Activated CD8-positive, alpha-beta memory T cell treated with anti-CD3 and anti-CD28 coated beads for 36 hours (primary cell): ENCODE measurements around the gene ASIC3. TPM values are rescaled to one million over a fixed set of nuclear protein-coding genes. Genes with fewer than 3 reads are reported as not detected.
"Not testable (repeated sequence)": the region's sequence is repeated elsewhere in the genome, so short reads cannot be mapped to it uniquely, and the experiment has no call there.

Experiments
- CTCF ChIA-PET: fragments of 350-600 bp; sonication (Branson Sonifier 250); formaldehyde crosslinking; loops from one replicate; lab custom pipeline; 2021; ENCODE audit warnings: antibody characterized with exemption; lab: Charles Lee
- POLR2A ChIA-PET: fragments of 350-600 bp; sonication (Branson Sonifier 250); formaldehyde crosslinking; loops from one replicate; lab custom pipeline; 2021; ENCODE audit warnings: antibody characterized with exemption; lab: Charles Lee
- total RNA-seq, 2 experiments: library from RNA; stranded (reverse); gene quantifications; one replicate each; pipeline ENCODE4 v1.2.3, GENCODE V29; 2021

ASIC3 gene
- total RNA-seq, 2 experiments from 2014 or later = 2.9 to 3.6 TPM

DNA sequence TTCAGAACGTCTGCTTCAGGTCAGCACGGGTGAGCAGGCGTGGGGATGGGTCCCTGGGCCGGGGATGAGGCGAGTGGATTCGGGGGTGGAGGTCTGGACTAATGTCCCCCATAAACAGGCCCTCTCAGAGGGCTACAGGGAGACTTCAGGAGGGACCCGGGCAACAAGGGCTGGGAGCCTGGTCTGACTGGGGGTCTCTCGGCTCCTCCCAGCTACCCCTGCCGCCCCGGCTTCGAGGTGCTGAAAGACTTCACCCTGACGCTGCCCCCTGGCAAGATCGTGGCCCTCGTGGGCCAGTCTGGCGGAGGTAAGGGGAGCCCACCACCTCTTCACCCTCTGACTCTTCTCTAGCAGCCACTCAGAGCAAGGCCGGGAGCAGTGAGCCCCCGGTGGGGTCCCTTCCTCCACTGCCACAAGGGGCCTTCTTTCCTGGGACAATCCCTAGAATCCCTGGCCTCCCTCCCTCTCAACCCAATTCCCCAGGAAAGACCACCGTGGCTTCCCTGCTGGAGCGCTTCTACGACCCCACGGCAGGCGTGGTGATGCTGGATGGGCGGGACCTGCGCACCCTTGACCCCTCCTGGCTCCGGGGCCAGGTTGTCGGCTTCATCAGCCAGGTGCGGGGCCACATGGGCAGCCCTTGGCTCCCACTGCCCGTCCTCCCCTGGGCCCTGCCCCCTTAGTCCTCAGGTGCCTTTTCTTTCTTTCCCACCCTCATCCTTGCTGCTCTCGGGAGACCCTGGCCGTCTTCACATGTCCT is 7.5 kb upstream of the ASIC3 start:
- ChIA-PET CTCF (no interaction called here), POLR2A (interaction anchor here (1.5 kb wide), 1 partner anchor 10 kb away, joined by 10 read pairs; no protein-coding TSS in a partner anchor)

DNA sequence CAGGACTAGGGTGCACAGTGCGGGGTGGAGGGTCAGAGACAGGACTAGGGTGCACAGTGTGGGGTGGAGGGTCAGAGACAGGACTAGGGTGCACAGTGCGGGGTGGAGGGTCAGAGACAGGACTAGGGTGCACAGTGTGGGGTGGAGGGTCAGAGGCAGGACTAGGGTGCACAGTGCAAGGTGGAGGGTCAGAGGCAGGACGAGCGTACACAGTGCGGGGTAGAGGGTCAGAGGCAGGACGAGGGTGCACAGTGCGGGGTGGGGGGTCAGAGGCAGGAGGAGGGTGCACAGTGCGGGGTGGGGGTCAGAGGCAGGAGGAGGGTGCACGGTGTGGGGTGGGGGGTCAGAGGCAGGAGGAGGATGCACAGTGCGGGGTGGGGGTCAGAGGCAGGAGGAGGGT is 4.9 kb upstream of the ASIC3 start:
- POLR2A ChIA-PET, CTCF ChIA-PET: not testable (repeated sequence)

DNA sequence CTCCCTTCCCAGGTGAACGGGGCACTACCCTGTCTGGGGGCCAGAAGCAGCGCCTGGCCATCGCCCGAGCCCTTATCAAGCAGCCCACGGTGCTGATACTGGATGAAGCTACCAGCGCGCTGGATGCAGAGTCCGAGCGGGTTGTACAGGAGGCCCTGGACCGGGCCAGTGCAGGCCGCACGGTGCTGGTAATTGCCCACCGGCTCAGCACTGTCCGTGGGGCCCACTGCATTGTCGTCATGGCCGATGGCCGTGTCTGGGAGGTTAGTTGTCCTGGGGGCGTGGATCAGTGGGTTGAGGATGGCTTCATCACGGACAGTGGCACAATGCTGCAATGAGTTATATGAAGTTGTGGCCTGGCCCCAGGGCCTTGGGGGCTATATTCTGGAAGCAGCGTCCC is 4.4 kb upstream of the ASIC3 start:
- ChIA-PET POLR2A (no interaction called here), CTCF (no interaction called here)

GRCh38 chr7:151045262-151045661 is 3.1 kb upstream of the ASIC3 start:
- CTCF ChIA-PET = no interaction called here
- POLR2A ChIA-PET = interaction anchor here (0.6 kb wide), 1 partner anchor 135 kb away, joined by 5 read pairs; no protein-coding TSS in a partner anchor

GRCh38 chr7:151045967-151046366 is 2.4 kb upstream of the ASIC3 start:
- ChIA-PET CTCF (interaction anchor here (0.5 to 1.2 kb wide), 2 partner anchors 33 to 119 kb away, joined by 3 read pairs; no protein-coding TSS in a partner anchor), POLR2A (interaction anchor here (0.5 kb wide), 1 partner anchor 1564 kb away, joined by 3 read pairs; no protein-coding TSS in a partner anchor)

DNA sequence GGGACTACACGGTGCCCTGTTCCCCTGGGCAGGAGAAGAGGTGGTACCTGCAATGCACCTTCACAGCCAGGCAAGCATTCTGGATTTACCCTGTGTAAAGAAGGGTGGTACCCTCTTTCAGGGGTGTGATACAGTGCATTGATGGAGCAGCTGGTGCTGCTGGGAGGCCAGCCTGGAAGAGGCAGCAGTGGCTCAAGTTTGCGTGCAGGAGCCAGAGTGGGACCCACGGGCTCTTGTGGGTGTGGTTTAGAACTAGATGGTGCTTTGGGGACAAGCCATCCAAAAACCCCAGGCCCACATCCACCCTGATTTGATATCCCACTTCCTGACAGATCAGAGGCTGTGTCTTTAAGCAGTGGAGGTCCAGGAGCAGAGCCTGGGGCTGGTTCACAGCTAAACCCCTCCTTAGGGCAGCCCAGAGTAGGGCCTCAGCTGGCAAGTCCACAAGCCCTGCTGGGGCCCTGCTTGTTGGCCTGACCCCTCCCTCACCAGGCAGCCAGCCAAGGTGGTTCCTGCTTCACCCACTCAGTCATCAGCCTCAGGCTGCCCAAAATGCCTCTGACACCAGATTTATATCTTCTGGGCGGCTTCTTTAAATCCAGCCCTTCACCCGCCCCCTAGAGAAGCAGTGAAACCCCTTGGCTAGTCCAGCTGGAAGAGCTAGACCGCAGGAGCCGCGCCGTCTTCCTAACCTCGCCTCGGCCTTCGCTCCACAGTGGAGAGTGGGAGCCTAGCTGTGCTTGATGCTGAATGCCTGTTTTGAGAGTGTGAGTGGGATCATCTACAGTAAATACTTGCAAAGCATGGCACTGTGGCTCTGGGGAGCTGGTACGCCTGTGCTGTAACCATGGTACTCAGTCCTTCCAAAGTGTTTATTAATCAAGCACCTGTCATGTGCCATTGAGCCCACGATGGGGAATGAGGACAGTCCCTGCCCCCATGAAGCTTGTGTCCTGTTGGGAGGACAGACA is 1.4 kb upstream of the ASIC3 start:
- ChIA-PET POLR2A (no interaction called here), CTCF (interaction anchor here (1.2 kb wide), 1 partner anchor 34 kb away, joined by 3 read pairs; no protein-coding TSS in a partner anchor)

DNA sequence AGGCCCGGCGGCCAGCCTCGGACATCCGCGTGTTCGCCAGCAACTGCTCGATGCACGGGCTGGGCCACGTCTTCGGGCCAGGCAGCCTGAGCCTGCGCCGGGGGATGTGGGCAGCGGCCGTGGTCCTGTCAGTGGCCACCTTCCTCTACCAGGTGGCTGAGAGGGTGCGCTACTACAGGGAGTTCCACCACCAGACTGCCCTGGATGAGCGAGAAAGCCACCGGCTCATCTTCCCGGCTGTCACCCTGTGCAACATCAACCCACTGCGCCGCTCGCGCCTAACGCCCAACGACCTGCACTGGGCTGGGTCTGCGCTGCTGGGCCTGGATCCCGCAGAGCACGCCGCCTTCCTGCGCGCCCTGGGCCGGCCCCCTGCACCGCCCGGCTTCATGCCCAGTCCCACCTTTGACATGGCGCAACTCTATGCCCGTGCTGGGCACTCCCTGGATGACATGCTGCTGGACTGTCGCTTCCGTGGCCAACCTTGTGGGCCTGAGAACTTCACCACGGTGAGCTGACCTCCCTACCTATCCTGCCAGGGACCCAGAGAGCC is 656 bp downstream of the ASIC3 start:
- CTCF ChIA-PET = no interaction called here
- POLR2A ChIA-PET = no interaction called here

- CTCF ChIA-PET = interaction anchor here (1.0 kb wide), 1 partner anchor 65 kb away, joined by 3 read pairs; no protein-coding TSS in a partner anchor
Measured at GRCh38 chr7:151051108-151051507, 2.8 kb downstream of the ASIC3 start.

GRCh38 chr7:151053096-151053495 is 4.8 kb downstream of the ASIC3 start:
- CTCF ChIA-PET = no interaction called here
- POLR2A ChIA-PET = no interaction called here

More at GRCh38 chr7:151051108-151051507, 2.8 kb downstream of the ASIC3 start:
- POLR2A ChIA-PET = interaction anchor here (0.9 to 1.4 kb wide), 3 partner anchors 11 to 18 kb away, joined by 3 to 10 read pairs (median 4); no protein-coding TSS in a partner anchor

- POLR2A ChIA-PET = no interaction called here
- CTCF ChIA-PET = interaction anchor here (0.6 kb wide), 1 partner anchor 1284 kb away, joined by 3 read pairs; no protein-coding TSS in a partner anchor
Measured at GRCh38 chr7:151053751-151054150, 5.4 kb downstream of the ASIC3 start.

DNA sequence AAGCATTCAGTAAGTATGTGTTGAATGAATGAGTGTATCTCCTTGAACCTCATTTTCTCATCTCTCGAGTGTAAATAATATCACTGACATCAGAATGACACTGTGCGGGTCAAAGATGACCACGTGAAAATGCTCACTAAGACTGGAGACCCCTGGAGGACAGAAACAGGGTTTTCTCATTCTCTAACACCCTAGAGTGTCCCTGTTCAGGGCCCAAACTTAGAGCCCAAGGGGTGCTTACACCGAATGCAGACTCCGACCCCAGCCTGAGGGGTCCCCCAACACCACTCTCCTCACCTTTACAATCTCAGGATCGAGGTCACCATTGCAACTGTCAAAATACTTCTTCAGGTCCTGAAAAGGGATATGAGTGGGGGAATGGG is 7.9 kb downstream of the ASIC3 start:
- POLR2A ChIA-PET = no interaction called here
- CTCF ChIA-PET = interaction anchor here (1.4 kb wide), 1 partner anchor 28 kb away, joined by 3 read pairs; the partner anchor contains the start of gene ABCB8

DNA sequence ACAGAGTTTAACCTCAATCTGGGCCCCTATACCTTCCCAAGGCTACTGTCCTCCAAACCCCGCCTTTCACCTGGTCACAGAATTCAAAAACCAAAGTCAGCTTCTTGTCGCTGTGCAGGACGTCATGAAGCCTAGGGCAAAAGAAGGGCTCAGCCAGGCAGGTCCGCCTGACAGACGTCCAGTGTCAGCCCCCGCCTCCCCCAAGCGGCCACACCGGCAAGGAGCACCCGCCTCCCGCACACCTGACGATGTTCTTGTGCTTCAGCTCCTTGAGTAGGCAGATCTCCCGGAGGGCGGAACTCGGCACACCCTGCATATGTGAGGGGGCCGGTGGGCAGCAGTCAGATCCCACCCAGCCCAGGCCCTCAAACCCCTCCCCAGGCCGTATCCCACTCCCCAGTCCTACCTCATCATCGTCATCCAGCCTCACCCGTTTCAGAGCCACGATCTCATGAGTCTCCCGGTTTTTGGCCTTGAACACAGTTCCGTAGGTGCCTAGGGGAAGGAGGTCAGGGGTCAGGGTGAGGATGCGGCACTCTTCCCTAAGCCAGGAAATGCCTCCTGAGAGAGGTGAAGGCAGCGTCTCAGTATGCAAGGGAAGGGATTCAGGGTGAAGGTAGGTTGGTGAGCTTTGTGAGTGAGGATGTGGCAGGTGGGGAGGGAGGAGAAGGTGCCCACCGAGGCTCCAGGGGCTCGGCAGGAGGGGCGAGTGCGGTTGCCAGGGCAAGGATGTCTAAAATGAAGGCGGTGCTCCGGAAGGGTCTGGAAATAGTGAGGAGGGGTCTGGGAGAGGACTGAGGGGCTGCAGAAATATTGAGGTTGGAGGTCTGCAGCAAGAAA is 8.6 kb downstream of the ASIC3 start:
- ChIA-PET CTCF (interaction anchor here (1.0 to 2.4 kb wide), 3 partner anchors 29 to 58 kb away, joined by 3 to 7 read pairs (median 3); partner anchors contain the start of genes ABCB8 and AGAP3), POLR2A (no interaction called here)

- POLR2A ChIA-PET = interaction anchor here (0.6 kb wide), 1 partner anchor 29 kb away, joined by 3 read pairs; the partner anchor contains the start of gene ABCB8
- CTCF ChIA-PET = interaction anchor here (1.0 to 2.4 kb wide), 3 partner anchors 28 to 58 kb away, joined by 3 to 7 read pairs (median 7); partner anchors contain the start of genes ABCB8 and AGAP3
Measured at GRCh38 chr7:151057506-151057988, 9.2 kb downstream of the ASIC3 start, which contains the start of gene CDK5. TSS of gene CDK5 (minus strand) at chr7:151057897. CDS start at chr7:151057848, 49 bp downstream.

- POLR2A ChIA-PET = interaction anchor here (0.6 to 1.2 kb wide), 3 partner anchors 10 to 30 kb away, joined by 3 to 4 read pairs (median 3); partner anchors contain the start of gene ABCB8
- CTCF ChIA-PET = interaction anchor here (1.0 to 2.4 kb wide), 6 partner anchors 27 to 111 kb away, joined by 3 to 7 read pairs (median 3); partner anchors contain the start of genes ABCB8 and AGAP3
Measured at GRCh38 chr7:151057989-151058780, 9.9 kb downstream of the ASIC3 start.

- CTCF ChIA-PET = interaction anchor here (1.2 to 2.4 kb wide), 5 partner anchors 27 to 111 kb away, joined by 3 to 7 read pairs (median 3); partner anchors contain the start of genes ABCB8 and AGAP3
- POLR2A ChIA-PET = interaction anchor here (0.6 to 1.2 kb wide), 3 partner anchors 9 to 40 kb away, joined by 3 to 4 read pairs (median 3); no protein-coding TSS in a partner anchor
Measured at GRCh38 chr7:151058781-151059366, 10.5 kb downstream of the ASIC3 start.
